Measurements from ENCODE around the gene IFT22.
"Not testable (repeated sequence)": the region's sequence is repeated elsewhere in the genome, so short reads cannot be mapped to it uniquely, and the experiment has no call there.

Gene IFT22

DNA sequence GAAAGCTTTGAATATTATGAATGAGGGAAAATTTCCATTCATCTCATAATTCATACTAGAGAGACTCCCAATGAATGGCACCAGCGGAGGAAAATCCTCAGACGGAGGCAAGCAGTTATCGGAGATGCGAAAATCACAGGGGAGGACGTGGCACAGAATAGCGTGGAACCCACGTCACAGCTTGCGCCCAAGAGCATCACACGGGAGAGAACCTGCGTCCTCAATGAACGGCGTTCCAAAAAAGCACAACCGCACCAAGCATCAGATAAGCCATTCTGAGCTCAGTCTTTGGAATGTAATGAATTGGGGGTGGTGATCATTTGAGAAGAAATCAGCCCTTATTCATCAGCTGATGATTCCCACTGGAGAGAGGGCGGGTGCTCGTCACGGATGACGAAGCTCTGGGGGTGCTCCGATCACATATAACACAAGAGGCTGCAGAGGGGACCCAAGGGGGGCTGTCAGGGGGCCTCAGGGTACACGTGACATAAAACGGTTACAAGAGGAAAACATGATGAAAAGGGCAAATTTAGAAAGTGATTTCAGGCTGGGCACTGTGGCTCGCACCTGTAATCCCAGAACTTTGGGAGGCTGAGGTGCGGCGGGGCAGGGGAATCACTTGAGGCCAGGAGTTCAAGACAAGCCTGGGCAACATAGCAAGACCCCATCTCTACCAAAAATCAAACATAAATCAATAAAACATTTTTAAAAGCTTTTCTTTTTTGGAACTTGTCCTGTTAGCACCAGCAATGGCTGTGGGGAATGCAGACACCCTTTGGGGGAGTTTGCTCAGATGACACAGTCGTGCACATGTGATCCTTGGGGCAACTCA is 42.9 kb downstream of the IFT22 start:
- no peak for DNase-seq (ENCODE audit: low read depth in 2 of 2)

DNA sequence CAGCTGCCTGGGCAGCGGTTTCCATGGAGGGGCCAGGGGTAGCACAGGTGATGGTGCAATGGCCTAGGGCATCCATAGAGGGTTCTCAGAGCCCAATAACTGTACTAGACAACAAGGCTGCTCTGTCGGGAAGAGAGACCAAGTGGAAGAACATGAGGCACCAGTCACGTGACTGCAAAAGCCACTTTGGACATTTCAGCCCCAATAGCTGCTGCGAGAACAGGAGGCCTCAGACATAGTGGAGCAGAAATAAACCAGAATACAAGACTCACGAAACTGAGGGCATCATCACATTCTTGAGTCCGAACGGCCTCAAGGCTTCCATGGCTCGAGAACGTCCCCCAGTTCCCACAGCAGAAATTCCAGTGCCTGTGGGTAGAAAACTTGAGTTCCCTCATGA is 44.5 kb downstream of the IFT22 start:
- DNase-seq (ENCODE audit: low read depth in 2 of 2), result no peak

DNA sequence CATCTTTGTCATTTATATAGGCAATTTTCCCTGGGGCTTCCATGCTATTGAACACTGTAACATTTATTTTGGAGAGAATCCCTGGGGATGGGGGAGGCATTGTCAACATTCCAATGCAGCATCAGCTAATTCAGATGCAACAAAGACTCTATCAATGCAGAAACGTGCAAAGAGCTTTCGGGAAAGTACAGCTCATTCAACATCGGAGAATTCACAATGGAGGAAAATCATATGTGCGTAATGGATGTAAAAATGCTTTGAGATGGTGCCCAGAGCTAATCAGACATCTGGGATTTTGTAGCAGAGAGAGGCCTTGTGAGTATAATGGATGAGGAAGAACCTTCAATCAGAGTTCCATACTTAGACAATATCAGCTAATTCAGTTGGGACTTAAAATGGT is 48.4 kb downstream of the IFT22 start:
- DNase-seq (ENCODE audit: low read depth in 2 of 2), result no peak

DNA sequence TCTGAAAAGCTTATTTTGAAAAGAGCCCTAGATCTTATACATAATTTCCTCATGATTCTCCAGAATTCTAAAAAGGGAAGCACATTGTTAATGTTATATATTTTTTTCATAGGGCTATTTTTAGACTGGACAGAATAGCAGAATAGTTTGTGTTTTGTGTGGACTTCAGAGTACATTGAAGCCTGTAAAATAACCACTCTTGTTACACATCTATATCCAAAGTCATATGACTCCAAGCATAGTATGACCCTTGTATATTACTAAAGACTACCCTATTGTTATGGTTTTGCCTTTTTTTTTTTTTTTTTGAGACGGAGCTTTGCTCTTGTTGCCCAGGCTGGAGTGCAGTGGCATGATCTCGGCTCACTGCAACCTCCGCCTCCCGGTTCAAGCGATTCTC is 50.6 kb downstream of the IFT22 start:
- no peak for DNase-seq (ENCODE audit: low read depth in 2 of 2)

DNA sequence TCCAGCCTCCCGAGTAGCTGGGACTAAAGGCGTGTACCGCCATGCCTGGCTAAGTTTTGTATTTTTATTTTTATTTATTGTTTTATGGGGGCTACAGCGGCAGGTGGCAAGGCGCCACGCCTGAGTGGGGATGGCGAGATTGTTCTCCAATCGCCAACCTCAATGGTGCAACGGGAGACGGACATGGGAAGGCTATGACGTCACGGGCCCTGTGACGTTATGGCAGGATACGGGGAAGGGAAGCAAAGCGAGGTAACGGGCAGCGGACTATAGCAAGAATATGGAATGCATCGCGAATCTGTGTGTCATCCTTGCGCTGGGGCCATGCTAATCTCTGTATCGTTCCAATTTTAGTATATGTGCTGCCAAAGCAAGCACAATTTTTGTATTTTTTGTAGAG is 51.9 kb downstream of the IFT22 start:
- DNase-seq (ENCODE audit: low read depth in 2 of 2), result no peak

DNA sequence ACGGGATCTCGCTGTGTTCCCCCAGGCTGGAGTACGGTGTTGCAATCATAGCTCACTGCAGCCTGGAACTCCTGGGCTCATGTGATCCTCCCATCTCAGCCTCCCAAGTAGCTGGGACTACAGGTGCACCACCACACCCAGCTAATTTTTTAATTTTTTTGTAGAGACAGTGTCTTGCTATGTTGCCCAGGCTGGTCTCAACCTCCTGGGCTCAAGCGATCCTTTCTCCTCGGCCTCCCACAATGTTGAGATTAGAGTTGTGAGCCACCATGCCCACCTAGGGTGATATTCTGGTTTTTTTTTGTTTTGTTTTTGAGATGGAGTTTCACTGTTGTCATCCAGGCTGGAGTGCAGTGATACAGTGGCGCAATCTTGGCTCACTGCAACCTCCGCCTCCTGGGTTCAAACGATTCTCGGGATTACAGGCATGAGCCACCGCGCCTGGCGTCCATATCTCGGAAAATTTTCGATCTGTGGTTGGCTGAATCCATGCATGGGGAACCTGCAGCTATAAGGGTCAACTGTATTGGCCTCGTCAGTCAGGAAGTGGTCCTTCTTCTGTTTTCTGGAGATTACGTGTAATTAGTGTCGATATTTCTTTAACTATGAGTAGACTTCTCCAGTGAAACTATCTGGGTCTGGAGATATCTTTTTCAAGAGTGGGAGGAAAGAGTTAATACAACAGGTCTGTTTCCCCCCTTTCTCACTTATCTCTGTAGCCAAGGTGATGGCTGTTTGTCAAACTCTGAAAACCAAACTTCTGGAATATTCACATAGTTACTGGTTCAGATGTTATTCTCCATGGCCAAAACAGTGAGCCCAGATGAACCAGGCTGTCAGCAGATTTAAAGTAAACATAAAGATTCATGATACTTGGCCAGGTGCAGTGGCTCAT is 55.7 kb downstream of the IFT22 start:
- no peak for DNase-seq (ENCODE audit: low read depth in 2 of 2)

DNA sequence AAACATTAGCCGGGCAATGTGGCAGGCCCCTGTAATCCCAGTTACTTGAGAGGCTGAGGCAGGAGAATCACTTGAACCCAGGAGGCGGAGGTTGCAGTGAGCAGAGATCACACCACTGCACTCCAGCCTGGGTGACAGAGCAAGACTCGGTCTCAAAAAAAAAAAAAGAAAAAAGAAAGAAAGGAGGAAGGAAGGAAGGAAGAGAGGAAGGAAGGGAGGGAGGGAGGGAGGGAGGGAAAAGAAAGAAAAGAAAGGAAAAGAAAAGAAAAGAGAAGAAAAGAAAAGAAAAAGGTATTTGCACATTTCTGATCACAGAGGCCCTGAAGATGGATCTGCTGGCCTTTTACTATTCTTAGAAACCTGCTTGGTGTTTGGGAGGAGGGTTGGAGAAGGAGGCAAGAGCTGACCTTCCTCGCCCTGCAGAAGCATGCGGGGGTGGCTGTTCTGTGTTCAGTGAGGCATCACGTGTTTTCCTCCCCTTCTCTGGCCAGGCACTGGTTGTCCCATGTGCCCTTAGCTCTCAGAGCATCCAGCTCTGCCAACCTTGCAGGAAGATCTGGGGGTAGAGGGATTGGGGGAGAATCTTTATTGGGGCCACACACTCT is 57.4 kb downstream of the IFT22 start:
- DNase-seq (ENCODE audit: low read depth in 2 of 2), result not testable (repeated sequence)
